ENCODE data around the gene GSAP.
A peak's percentile ranks its signal among the peaks of the same experiment; 100 is the strongest.

GSAP gene

DNA sequence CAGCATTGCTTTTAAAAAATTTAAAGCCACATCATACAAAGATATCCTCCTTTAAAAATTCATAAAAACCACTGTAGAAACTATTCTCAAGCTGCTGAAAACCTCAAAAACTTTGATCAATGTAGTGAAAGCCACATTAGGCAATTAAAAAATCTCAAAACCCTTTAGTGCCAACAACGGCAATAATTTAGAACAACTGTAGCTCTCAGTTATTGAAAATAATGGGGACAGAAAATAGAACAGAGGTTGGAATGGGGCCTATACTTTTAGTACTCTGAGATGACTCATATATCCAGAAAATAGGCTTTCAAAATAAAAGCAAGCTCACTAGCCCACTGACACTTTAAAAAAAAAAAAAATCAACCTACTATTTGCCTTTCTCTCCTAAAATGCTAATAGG lies 87.5 kb downstream of the GSAP start:
- Mint-ChIP-seq H3K36me3 (peaks cover 8% of the 10 kb centered on the region), H3K27ac (peak overlapping the region; percentile 47), H3K9me3 (no peaks in the 10 kb centered on the region), H3K4me3 (no peak overlapping the region), H3K4me1 (peaks cover 55% of the 10 kb centered on the region), H3K27me3 (no peaks in the 10 kb centered on the region)
- CTCF ChIA-PET = interaction anchor here (0.9 to 2.5 kb wide), 3 partner anchors 24 to 82 kb away, joined by 3 to 9 read pairs (median 4); no protein-coding TSS in a partner anchor
- DNase-seq = no peak

DNA sequence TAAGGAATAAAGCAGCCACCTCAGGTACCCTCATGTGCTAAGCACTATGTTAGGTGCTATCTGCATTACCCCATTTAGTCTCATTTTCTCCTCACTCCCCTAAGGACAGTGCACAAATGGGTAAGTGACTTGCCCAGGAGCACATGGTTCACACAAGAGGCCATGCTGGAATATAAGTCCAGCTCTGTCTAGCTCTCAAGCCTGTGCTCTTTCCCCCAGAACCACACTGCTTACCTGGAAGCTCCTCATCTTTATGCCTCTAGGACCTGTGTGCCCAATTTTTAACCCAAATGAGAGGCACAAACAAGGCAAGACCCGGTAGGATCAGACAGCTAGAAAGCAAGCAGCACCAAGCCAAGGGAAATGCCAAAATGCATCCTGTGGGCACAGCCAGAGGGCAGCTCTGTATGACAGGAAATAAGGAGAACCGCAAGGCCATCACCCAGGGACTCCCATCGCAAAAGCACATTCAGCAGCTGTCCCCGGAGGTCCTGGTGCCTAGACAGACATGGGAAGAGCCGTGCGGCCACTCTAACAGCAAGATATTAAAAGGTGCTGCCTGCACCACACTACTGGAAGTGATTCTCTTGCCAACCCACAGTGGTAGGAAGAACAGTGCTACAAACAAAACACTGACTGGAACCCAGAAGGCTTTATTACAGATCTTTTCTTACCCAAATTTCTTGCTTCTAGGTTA lies 88.1 kb downstream of the GSAP start:
- H3K27ac Mint-ChIP-seq = peak overlapping the region; percentile 47
- no peaks in the 10 kb centered on the region for H3K27me3 Mint-ChIP-seq
- DNase-seq = peak; percentile 49
- CTCF ChIA-PET = interaction anchor here (1.0 to 2.5 kb wide), 2 partner anchors 24 to 81 kb away, joined by 3 to 9 read pairs; no protein-coding TSS in a partner anchor
- peaks cover 55% of the 10 kb centered on the region for H3K4me1 Mint-ChIP-seq
- H3K9me3 Mint-ChIP-seq = no peaks in the 10 kb centered on the region
- H3K4me3 Mint-ChIP-seq = no peak overlapping the region
- peaks cover 8% of the 10 kb centered on the region for H3K36me3 Mint-ChIP-seq

DNA sequence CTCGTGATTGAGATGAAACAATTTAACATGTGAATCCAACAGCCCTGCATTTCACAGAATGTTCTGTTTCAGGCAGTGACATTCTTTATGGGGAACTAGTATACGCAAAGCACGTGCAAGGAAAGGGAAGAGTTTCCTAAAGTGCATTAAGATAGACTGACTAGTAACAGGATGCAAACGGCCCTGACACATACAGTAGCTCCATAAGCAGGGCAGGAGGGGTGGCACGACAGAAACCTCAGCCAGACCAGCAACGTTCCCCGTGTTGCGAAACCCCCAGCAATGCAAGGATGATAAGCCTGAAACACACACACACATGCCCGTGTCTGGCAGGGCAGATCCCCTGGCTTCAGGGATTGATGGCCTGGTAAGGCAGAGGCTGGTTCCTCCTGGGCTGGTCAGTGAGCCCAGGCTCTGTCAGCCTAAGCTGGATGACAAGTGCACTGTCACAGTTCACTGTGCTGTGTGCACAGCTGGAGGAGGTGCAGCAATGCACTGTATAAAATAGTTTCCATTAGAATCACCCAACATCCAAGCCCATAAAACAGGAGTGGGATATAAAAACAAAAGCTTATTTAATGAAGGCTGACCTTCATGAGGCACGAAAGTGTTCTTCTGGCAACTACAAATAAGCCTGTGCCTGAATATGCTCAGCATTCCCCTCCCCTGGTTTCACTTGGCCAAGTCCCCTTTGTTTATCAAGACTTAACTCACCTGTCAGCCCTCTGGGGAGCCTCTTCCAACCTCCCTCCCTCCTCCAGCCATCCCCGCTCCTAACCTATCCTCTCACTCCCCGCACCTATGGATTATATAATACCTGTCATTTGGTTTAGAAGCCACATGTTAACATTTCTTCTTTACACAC lies 88.8 kb downstream of the GSAP start:
- H3K27ac Mint-ChIP-seq = no peak overlapping the region
- H3K4me1 Mint-ChIP-seq = peaks cover 55% of the 10 kb centered on the region
- no peak for DNase-seq
- H3K27me3 Mint-ChIP-seq = no peaks in the 10 kb centered on the region
- H3K4me3 Mint-ChIP-seq = no peak overlapping the region
- no peaks in the 10 kb centered on the region for H3K9me3 Mint-ChIP-seq
- CTCF ChIA-PET = interaction anchor here (1.0 to 2.5 kb wide), 2 partner anchors 25 to 80 kb away, joined by 3 to 9 read pairs; no protein-coding TSS in a partner anchor
- H3K36me3 Mint-ChIP-seq = peaks cover 8% of the 10 kb centered on the region

DNA sequence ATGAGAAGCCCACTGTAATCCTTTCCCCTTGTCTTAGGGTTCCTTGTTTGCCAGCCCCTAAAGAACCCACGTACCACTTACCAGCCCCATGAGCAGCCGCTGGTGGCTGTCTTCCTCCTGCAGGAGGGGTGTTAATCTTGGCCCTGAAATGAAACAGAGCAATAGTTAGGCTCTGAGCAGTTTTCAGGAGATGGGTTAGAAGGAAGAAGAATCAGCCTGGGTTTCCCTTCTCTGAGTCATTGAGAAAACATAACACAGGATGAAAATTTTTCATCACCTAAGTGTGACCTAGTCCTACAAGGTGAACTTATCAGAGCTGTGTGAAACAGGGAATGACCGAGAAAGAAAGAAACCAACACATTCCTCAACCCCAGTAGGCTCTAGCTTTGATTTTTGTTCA lies 90.0 kb downstream of the GSAP start:
- Mint-ChIP-seq H3K9me3 (no peaks in the 10 kb centered on the region), H3K36me3 (peaks cover 8% of the 10 kb centered on the region), H3K27ac (no peak overlapping the region), H3K4me3 (no peak overlapping the region), H3K4me1 (peaks cover 45% of the 10 kb centered on the region), H3K27me3 (no peaks in the 10 kb centered on the region)
- CTCF ChIA-PET = no interaction called here
- DNase-seq = no peak

DNA sequence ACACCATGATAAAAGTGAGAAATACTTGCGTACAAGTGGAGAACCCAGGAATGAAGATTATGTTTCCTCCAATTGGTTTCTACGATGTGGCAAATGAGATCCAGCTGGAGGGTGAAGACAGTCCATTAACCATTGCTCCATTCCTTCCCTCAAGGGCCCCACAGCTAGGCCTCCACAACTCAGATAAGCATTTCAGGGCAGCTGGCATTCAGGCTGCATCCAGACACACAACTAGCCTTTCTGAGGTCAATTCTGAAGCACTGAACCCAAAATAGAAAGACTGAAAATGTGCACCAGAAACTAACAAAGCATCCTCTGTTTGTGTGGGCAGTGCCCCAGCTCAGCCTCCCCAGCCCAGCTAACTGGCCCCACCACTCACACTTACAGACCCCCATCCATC lies 94.8 kb downstream of the GSAP start:
- CTCF ChIA-PET = interaction anchor here (0.6 kb wide), 1 partner anchor 14 kb away, joined by 4 read pairs; no protein-coding TSS in a partner anchor
- peaks cover 26% of the 10 kb centered on the region for H3K36me3 Mint-ChIP-seq
- no peak overlapping the region for H3K27ac Mint-ChIP-seq
- peaks cover 3% of the 10 kb centered on the region for H3K4me1 Mint-ChIP-seq
- no peak for DNase-seq
- no peaks in the 10 kb centered on the region for H3K9me3 Mint-ChIP-seq
- no peaks in the 10 kb centered on the region for H3K27me3 Mint-ChIP-seq
- no peak overlapping the region for H3K4me3 Mint-ChIP-seq

DNA sequence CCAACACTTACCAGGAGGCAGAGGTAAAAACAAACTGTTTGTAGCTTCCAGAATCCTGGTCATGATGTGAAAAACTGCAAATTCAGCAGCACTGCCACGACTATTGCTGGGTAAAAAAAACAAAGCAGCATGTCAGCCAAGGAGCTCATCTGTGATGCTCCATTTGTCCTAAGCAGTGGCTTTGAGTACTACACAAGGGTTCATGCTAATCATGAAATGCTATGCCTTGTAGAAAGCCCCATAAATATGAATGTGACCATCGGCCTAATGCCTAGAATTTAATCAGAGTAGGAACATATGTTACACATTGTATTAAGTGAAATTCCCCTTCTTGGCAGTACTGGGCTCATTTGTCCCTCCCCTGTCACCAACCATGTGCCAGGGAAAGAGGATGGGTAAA lies 95.4 kb downstream of the GSAP start:
- Mint-ChIP-seq H3K36me3 (peaks cover 26% of the 10 kb centered on the region), H3K27ac (no peak overlapping the region), H3K4me1 (no peaks in the 10 kb centered on the region), H3K9me3 (no peaks in the 10 kb centered on the region), H3K27me3 (no peaks in the 10 kb centered on the region), H3K4me3 (no peak overlapping the region)
- no peak for DNase-seq
- CTCF ChIA-PET = no interaction called here

DNA sequence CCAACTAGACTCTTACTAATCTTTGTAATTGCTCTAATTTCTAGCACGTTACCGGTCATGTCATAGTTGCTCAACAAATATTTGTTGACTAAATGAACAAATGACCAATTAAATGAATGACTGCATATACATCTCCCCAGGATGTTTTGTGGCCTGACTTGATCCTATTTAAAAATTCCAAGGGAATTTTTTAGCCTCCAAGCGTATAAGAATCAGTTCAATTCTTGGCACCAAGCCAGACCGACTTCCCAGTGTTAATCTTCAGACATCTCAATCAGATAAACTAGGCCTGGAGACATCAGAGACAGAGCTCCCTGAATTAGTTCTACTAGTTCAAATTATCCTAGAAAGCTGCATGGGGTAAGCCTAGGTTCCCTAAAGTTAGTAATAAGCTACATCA lies 96.0 kb downstream of the GSAP start:
- DNase-seq = no peak
- Mint-ChIP-seq H3K4me3 (no peak overlapping the region), H3K27me3 (no peaks in the 10 kb centered on the region), H3K27ac (no peak overlapping the region), H3K9me3 (no peaks in the 10 kb centered on the region), H3K4me1 (no peaks in the 10 kb centered on the region), H3K36me3 (peaks cover 26% of the 10 kb centered on the region)
- CTCF ChIA-PET = no interaction called here

DNA sequence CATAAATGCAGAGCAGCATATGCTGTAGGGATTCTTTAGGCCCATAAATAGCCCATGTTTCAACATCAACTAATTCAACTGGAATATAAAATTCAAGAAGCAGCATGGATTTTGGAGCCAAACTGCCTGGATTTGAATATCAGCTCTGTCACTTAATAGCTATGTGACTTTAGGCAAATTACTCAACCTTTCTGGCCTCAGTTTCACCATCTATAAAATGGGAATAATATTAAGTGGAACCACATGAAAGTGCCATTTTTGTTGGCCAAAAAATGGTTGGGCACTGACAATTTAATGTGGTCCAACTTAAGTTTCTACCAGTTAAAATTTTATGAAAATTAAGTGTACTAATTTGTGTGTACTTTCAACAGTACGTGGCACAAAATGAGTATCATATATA lies 98.1 kb downstream of the GSAP start:
- no peak overlapping the region for H3K27ac Mint-ChIP-seq
- peaks cover 23% of the 10 kb centered on the region for H3K36me3 Mint-ChIP-seq
- H3K4me3 Mint-ChIP-seq = no peak overlapping the region
- DNase-seq = no peak
- H3K4me1 Mint-ChIP-seq = no peaks in the 10 kb centered on the region
- CTCF ChIA-PET = interaction anchor here (0.6 kb wide), 1 partner anchor 88 kb away, joined by 3 read pairs; no protein-coding TSS in a partner anchor
- no peaks in the 10 kb centered on the region for H3K27me3 Mint-ChIP-seq
- no peaks in the 10 kb centered on the region for H3K9me3 Mint-ChIP-seq

DNA sequence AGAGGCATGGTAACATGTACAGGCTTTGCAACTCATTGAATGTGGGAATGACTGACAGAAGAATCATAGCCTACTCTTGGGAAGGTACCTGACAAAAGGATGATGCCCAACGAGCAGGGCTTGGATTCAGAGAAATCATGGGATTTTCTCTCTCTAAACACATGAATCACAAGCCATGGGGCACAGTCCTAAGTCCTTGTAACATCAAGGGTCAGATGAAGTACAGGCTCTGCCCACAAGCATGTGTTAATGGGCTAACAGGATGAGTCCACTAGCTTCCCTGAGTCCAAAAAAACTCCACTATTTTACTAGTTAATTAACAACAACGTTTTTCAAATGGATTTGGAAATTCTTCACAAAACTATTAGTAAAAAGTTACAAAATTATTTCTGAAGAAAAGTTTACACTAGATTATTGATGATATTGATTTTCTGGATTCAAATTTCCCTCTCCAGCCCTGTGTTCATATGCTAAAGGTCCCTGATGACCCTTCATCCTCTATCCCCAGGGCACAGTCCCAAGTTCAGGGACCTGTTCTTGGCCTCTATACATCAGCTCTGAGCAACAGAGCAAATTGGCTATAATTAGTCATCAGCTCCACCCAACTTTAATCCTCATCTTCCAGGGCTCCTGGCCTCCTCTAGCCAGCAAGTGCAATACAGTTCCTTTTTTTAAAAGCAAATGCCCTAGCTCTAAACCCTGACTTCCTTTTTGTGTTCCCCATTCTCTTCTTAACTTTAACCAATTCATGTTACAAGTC lies 99.8 kb downstream of the GSAP start:
- H3K27me3 Mint-ChIP-seq = no peaks in the 10 kb centered on the region
- DNase-seq = no peak
- H3K36me3 Mint-ChIP-seq = peaks cover 25% of the 10 kb centered on the region
- no peak overlapping the region for H3K4me3 Mint-ChIP-seq
- no peak overlapping the region for H3K27ac Mint-ChIP-seq
- CTCF ChIA-PET = no interaction called here
- no peaks in the 10 kb centered on the region for H3K4me1 Mint-ChIP-seq
- no peaks in the 10 kb centered on the region for H3K9me3 Mint-ChIP-seq

DNA sequence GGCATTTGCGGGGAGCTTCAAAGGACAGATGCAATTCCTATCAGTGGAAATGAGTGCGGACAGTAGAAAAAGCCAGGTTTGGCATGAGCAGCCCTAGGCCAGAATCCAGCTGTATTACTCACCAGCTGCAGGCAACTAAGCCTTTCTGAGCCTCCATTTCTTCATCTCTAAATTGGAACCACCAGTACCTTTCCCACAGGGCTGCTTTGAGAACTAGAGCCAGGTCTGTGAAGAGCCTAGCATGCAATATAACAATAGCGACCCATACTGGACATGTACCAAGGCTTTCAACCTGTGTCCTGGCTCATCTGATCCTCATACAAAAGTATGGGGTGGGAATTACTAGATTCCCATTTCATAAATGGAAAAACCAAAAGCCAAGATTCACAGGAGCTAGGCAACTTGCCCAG lies 101.0 kb downstream of the GSAP start:
- Mint-ChIP-seq H3K9me3 (no peaks in the 10 kb centered on the region), H3K27ac (no peak overlapping the region), H3K4me3 (no peak overlapping the region), H3K27me3 (no peaks in the 10 kb centered on the region), H3K4me1 (no peaks in the 10 kb centered on the region), H3K36me3 (peaks cover 26% of the 10 kb centered on the region)
- CTCF ChIA-PET = no interaction called here
- DNase-seq = no peak

DNA sequence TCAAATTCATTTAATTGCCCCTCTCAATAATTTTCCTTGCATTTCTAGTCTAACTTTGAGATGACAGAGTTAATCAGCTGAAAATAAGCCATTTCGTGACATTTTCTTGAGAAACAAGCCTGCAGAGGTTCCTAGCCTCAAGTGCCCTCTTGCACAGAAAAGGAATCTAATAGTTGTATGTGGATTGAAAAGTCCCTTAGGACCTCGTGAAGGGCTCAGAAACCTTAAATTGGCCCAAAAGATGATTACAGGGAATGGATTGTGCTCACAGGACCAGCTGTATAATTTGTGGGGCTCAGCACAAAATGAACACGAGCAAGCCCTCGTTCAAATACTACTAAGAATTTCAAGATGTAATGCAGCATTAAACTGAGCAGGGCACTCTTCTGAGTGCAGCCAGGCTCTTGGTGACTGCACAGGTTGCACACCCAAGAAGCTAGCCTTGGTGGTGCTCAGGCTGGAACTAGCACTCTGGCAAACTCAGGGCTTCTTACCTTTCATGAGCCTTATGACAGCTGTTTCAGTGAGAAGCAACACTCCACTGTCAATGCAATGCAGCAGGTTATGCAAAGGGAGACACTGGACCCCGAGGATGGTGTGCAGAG lies 102.2 kb downstream of the GSAP start:
- Mint-ChIP-seq H3K36me3 (peaks cover 24% of the 10 kb centered on the region), H3K4me1 (no peaks in the 10 kb centered on the region), H3K27ac (no peak overlapping the region), H3K9me3 (no peaks in the 10 kb centered on the region), H3K4me3 (no peak overlapping the region), H3K27me3 (no peaks in the 10 kb centered on the region)
- CTCF ChIA-PET = no interaction called here
- DNase-seq = no peak

DNA sequence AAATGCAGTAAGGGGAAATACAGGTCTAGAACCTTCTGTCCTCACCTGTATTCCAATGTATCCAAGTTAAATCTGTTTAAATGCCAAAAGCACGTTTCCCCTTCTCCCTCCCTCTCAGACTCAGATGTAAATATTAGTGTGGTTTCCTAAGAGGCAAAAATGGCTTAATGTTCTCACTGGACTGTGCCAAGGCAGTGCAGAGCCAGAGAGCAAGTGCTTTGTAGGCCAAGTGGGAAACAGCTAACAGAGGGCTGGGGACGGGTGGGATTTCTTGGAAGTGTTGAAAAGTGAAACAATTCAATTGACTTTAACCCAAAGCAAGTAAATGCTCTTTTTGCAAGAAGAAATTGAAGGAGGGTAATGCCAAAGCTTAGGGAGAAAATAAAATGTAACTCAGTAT lies 103.1 kb downstream of the GSAP start:
- H3K9me3 Mint-ChIP-seq = no peaks in the 10 kb centered on the region
- H3K4me1 Mint-ChIP-seq = no peaks in the 10 kb centered on the region
- H3K36me3 Mint-ChIP-seq = peaks cover 22% of the 10 kb centered on the region
- no peak overlapping the region for H3K27ac Mint-ChIP-seq
- CTCF ChIA-PET = no interaction called here
- H3K4me3 Mint-ChIP-seq = no peak overlapping the region
- no peaks in the 10 kb centered on the region for H3K27me3 Mint-ChIP-seq
- no peak for DNase-seq

DNA sequence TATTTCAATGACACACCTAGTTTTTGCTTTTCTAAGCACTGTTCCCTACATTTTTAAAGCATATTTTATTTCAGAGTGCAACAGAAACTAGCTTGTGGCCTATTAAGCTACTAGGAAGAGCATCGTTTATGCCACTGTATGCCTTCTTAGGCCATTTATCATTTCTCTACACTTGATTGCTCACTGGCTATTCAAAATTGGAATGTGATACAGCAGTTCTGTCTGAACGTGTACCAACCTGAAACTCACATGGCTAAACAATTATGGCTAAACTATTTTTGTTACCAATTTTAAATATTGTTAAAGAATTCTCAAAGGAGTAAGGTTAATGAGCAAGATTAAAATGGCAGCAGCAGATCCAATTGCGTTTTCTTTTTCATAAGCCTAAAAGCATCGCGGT lies 105.2 kb downstream of the GSAP start:
- H3K9me3 Mint-ChIP-seq = peaks cover 2% of the 10 kb centered on the region
- no peak overlapping the region for H3K4me3 Mint-ChIP-seq
- H3K27me3 Mint-ChIP-seq = no peaks in the 10 kb centered on the region
- DNase-seq = no peak
- H3K4me1 Mint-ChIP-seq = no peaks in the 10 kb centered on the region
- peaks cover 17% of the 10 kb centered on the region for H3K36me3 Mint-ChIP-seq
- CTCF ChIA-PET = no interaction called here
- no peak overlapping the region for H3K27ac Mint-ChIP-seq

DNA sequence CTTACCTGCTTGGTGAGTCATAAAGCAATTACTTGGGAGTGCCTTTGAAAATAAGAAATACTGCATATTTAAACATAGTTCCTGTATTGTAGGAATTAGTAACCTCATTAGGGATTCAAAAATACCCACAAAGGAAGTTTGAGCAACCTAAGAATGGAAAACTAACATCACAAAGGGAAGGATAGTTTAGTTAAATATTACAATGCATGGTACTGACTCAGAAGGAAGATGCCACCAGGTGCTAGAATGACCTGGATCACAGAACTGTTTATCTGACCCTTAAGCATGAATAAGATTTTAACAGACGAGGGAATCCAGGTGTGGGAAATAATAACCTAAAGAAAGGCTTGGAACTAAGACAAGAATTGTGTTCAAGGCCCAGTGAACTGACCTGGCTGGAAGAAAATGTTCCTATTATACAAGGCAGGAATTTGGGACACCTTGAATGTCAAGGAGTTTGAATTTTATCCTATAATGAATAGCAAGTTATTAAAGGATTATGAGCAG lies 106.4 kb downstream of the GSAP start:
- no peak for DNase-seq
- Mint-ChIP-seq H3K9me3 (peaks cover 10% of the 10 kb centered on the region), H3K27ac (no peak overlapping the region), H3K36me3 (peaks cover 15% of the 10 kb centered on the region), H3K27me3 (no peaks in the 10 kb centered on the region), H3K4me3 (no peak overlapping the region), H3K4me1 (no peaks in the 10 kb centered on the region)
- CTCF ChIA-PET = no interaction called here

All from activated naive CD4-positive, alpha-beta T cell treated with anti-CD3 and anti-CD28 coated beads, Interleukin-2, amount 10 ng/mL, durations not matched to agents 7 days and 5 days (primary cell).